HEK293T (cell line): ENCODE measurements around the gene PARG.

Experiments
- CTCF ChIA-PET: fragments of 350-600 bp; formaldehyde crosslinking; extraction: SDS; loops from one replicate; lab custom pipeline; 2021; ENCODE audit warnings: antibody characterized with exemption, inconsistent platforms; lab: Yijun Ruan, JAX
- POLR2A ChIA-PET: fragments of 350-600 bp; formaldehyde crosslinking; extraction: SDS; loops from one replicate; lab custom pipeline; 2020; ENCODE audit warnings: antibody characterized with exemption, inconsistent platforms; lab: Yijun Ruan, JAX
- DNase-seq: peaks from one replicate; pipeline ENCODE4 v3.0.0; 2012; ENCODE audit warnings: mixed read lengths; ENCODE audit errors: extremely low spot score
- ARNT ChIP-seq: fragments of 450-650 bp; IDR thresholded peaks from 2 replicates; pipeline ENCODE4 v1.6.1; 2017; ENCODE audit warnings: mild to moderate bottlenecking
- BHLHE40 ChIP-seq: fragments of 450-650 bp; IDR thresholded peaks from 2 replicates; pipeline ENCODE4 v1.6.1; 2016; ENCODE audit warnings: mild to moderate bottlenecking, moderate library complexity, borderline replicate concordance
- CTBP1 ChIP-seq: fragments of 450-650 bp; IDR thresholded peaks from 2 replicates; pipeline ENCODE4 v1.6.1; 2016; ENCODE audit warnings: borderline replicate concordance
- ELF4 ChIP-seq: fragments of 450-650 bp; IDR thresholded peaks from 2 replicates; pipeline ENCODE4 v1.6.1; 2017; ENCODE audit warnings: antibody characterized with exemption
- FOXA1 ChIP-seq: fragments of 450-650 bp; IDR thresholded peaks from 2 replicates; pipeline ENCODE4 v1.6.1; 2016; ENCODE audit warnings: mild to moderate bottlenecking
- FOXK2 ChIP-seq: fragments of 450-650 bp; IDR thresholded peaks from 2 replicates; pipeline ENCODE4 v1.6.1; 2016; ENCODE audit warnings: mild to moderate bottlenecking
- FOXM1 ChIP-seq: fragments of 450-650 bp; IDR thresholded peaks from 2 replicates; pipeline ENCODE4 v1.6.1; 2017; ENCODE audit warnings: mild to moderate bottlenecking, borderline replicate concordance
- HDGF ChIP-seq: fragments of 450-650 bp; IDR thresholded peaks from 2 replicates; pipeline ENCODE4 v1.6.1; 2017; ENCODE audit warnings: antibody characterized with exemption, borderline replicate concordance
- L3MBTL2 ChIP-seq: fragments of 450-650 bp; conservative IDR thresholded peaks from 2 replicates; pipeline ENCODE4 v1.6.1; 2016; ENCODE audit warnings: mild to moderate bottlenecking
- LEF1 ChIP-seq: fragments of 450-650 bp; IDR thresholded peaks from 2 replicates; pipeline ENCODE4 v1.6.1; 2017; ENCODE audit warnings: mild to moderate bottlenecking, borderline replicate concordance
- NFRKB ChIP-seq: fragments of 450-650 bp; IDR thresholded peaks from 2 replicates; pipeline ENCODE4 v1.6.1; 2016; ENCODE audit warnings: mild to moderate bottlenecking, moderate library complexity
- SP1 ChIP-seq: fragments of 450-650 bp; IDR thresholded peaks from 2 replicates; pipeline ENCODE4 v1.6.1; 2017
- SUZ12 ChIP-seq: fragments of 450-650 bp; IDR thresholded peaks from 2 replicates; pipeline ENCODE4 v1.6.1; 2016; ENCODE audit warnings: mild to moderate bottlenecking
- TARDBP ChIP-seq: fragments of 450-650 bp; IDR thresholded peaks from 2 replicates; pipeline ENCODE4 v1.6.1; 2016
- ZNF384 ChIP-seq: fragments of 450-650 bp; IDR thresholded peaks from 2 replicates; pipeline ENCODE4 v1.6.1; 2016
- TF ChIP-seq, protein P1 (sequence below): fragments of 450-650 bp; IDR thresholded peaks from 2 replicates; pipeline ENCODE4 v1.6.1; 2016

Gene PARG

DNA sequence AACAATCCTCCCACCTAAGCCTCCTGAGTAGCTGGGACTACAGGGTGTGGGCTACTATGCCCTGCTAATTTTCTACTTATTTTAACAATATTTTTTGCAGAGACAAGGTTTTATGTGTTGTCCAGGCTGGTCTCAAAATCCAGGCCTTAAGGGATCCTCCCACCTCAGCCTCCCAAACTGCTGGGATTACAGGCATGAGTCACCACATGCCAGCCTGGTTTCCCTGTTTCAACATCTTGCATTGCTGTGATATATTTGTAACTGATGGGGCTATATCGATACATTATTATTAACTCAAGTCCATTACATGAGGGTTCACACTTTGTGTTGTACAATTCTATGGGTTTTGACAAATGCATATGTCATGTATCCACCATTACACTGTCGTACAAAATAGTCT, 137.8 kb downstream of the PARG start:
- DNase-seq: no peak
- CTCF ChIA-PET: no interaction called here
- TF ChIP-seq FOXK2 (no peak), FOXM1 (no peak), HDGF (no peak), NFRKB (no peak), ELF4 (no peak), LEF1 (no peak), BHLHE40 (no peak), ARNT (no peak)
- TF ChIP-seq, protein P1, sequence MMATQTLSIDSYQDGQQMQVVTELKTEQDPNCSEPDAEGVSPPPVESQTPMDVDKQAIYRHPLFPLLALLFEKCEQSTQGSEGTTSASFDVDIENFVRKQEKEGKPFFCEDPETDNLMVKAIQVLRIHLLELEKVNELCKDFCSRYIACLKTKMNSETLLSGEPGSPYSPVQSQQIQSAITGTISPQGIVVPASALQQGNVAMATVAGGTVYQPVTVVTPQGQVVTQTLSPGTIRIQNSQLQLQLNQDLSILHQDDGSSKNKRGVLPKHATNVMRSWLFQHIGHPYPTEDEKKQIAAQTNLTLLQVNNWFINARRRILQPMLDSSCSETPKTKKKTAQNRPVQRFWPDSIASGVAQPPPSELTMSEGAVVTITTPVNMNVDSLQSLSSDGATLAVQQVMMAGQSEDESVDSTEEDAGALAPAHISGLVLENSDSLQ: no peak
- POLR2A ChIA-PET: no interaction called here

DNA sequence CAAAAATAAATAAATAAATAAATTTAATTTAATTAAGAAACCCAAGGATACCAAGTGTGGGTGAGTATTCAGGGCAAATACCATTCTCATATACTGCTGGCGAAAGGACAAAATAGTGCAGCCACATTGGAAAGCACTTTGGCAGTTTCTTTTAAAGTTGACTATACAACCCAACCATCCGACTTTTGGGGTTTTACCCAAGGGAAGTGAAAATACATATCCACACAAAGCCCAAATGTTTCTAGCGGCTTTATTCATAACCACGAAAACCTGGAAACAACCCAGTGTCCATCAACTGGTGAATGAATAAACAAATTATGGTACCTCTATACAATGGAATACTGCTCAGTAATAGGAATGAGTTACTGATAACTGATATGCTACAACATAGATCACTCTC, 143.6 kb downstream of the PARG start:
- ChIA-PET POLR2A (no interaction called here), CTCF (no interaction called here)
- DNase-seq: no peak
- TF ChIP-seq ARNT (no peak), L3MBTL2 (no peak), HDGF (no peak), FOXM1 (no peak), FOXA1 (no peak), SP1 (no peak), FOXK2 (no peak), ELF4 (no peak), NFRKB (no peak), CTBP1 (no peak), ZNF384 (no peak), SUZ12 (no peak), LEF1 (no peak), BHLHE40 (no peak), TARDBP (no peak)
- TF ChIP-seq, protein P1: no peak

DNA sequence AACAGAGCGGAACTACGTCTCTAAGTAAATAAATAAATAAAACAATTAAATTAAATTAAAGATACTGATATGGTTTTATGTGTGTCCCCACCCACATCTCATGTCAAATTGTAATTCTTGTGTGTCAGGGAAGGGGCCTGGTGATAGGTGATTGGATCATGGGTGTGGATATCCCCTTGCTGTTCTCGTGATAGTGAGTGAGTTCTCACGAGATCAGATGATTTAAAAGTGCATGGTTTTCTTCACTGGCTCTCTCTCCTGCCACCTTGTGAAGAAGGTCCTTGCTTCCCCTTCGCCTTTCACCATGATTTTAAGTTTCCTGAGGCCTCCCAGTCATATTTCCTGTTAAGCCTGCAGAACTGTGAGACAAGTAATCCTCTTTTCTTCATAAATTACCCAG, 150.7 kb downstream of the PARG start:
- TF ChIP-seq FOXA1 (no peak), CTBP1 (no peak), FOXM1 (no peak), ZNF384 (no peak), L3MBTL2 (no peak), SUZ12 (no peak), ELF4 (no peak), FOXK2 (no peak), SP1 (no peak), HDGF (no peak), ARNT (no peak), NFRKB (no peak), BHLHE40 (no peak), TARDBP (no peak), LEF1 (no peak)
- TF ChIP-seq, protein P1: no peak
- ChIA-PET POLR2A (no interaction called here), CTCF (no interaction called here)
- DNase-seq: no peak

DNA sequence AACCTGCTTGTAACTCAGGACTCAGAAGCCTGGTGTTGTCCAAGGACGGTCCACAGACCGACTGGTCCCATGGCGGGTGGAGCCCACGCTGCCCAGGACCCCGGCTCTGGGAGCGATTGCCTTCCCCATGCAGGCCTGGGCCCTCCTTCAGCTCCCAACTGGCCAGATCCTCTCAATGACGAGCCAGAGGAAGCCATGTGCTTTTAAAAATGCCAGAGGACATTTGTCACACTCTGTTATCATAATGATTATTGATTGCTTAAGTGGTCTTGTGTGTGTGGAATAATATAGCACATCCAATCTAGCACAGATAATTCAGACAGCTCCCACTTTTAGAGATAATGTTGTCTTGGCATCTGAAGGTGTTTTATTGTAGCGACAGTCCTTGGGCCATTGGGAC, 157.1 kb downstream of the PARG start:
- POLR2A ChIA-PET: no interaction called here
- no peak for TF ChIP-seq FOXA1
- TF ChIP-seq ELF4: no peak
- DNase-seq: no peak
- CTCF ChIA-PET: no interaction called here

DNA sequence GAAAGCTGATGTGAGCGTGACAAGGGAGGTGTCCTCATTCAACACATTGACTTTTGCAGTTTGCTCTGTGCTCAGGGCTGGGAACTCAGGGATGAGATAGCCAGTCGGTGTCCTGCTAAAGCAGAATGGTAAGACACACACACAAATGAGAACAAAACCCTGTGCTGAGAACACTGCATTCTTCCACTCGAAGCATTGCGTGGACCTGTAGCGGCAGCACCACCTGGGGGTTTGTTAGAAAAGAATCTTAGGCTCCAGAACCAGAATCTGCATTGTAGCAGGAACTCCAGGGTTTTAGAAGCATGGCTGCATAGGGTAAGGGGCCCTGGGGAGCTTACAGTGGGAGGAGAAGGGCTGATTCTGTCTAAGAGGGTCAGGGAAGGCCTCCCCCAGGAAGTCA, 158.2 kb downstream of the PARG start:
- POLR2A ChIA-PET: no interaction called here
- no peak for DNase-seq
- CTCF ChIA-PET: no interaction called here
- TF ChIP-seq SP1: no peak
- no peak for TF ChIP-seq ELF4
- no peak for TF ChIP-seq FOXM1
- TF ChIP-seq, protein P1: no peak
- TF ChIP-seq TARDBP: no peak
- no peak for TF ChIP-seq FOXA1
- TF ChIP-seq BHLHE40: no peak
- no peak for TF ChIP-seq CTBP1
- no peak for TF ChIP-seq L3MBTL2
- no peak for TF ChIP-seq SUZ12
- TF ChIP-seq NFRKB: no peak

DNA sequence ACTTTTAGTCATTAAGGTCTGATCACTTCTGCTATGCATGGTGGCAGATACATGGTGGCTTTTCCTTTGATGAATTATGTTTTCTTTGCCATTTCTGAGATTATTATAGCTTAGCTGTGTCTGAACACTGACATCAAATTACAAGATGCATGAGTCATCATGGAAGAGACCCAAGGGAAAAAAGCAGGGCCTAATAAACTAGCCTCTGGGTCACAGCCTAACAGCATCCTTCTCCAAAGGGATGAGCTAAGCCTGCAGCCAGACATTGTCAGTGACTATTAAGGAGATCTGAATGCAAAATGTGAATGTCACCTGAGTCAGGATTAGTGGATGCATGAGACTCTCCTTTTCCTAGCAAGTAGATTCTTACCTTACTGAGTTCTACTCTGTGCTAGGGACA, 160.6 kb downstream of the PARG start:
- TF ChIP-seq ARNT: no peak
- no peak for TF ChIP-seq FOXM1
- TF ChIP-seq CTBP1: no peak
- TF ChIP-seq, protein P1: no peak
- no peak for TF ChIP-seq NFRKB
- no peak for TF ChIP-seq LEF1
- TF ChIP-seq TARDBP: no peak
- TF ChIP-seq SUZ12: no peak
- TF ChIP-seq FOXA1: no peak
- no peak for TF ChIP-seq ELF4
- no peak for TF ChIP-seq BHLHE40
- TF ChIP-seq FOXK2: no peak
- TF ChIP-seq L3MBTL2: no peak
- TF ChIP-seq ZNF384: no peak
- CTCF ChIA-PET: interaction anchor here (0.6 kb wide), 1 partner anchor 1332 kb away, joined by 3 read pairs; no protein-coding TSS in a partner anchor
- POLR2A ChIA-PET: no interaction called here
- DNase-seq: no peak
